ENCODE measurements around the gene QSOX1.
A peak's percentile ranks its signal among the peaks of the same experiment; 100 is the strongest.

QSOX1 gene

GRCh38 chr1:180193141-180194047, 38.7 kb downstream of the QSOX1 start:
- no peak for DNase-seq

- no peak for DNase-seq
Observed at GRCh38 chr1:180194048-180194425, 39.4 kb downstream of the QSOX1 start.

GRCh38 chr1:180194546-180195207, 40.0 kb downstream of the QSOX1 start:
- no peak for DNase-seq

GRCh38 chr1:180195401-180195800, 40.7 kb downstream of the QSOX1 start:
- DNase-seq: no peak

- DNase-seq: no peak
Observed at GRCh38 chr1:180195916-180196315, 41.2 kb downstream of the QSOX1 start.

GRCh38 chr1:180196436-180197003, 41.9 kb downstream of the QSOX1 start:
- DNase-seq: no peak

- DNase-seq: no peak
Observed at GRCh38 chr1:180197231-180197630, 42.6 kb downstream of the QSOX1 start.

GRCh38 chr1:180198196-180198595, 43.5 kb downstream of the QSOX1 start:
- DNase-seq: no peak

- no peak for DNase-seq
Observed at GRCh38 chr1:180198611-180199010, 43.9 kb downstream of the QSOX1 start.

- no peak for DNase-seq
Observed at GRCh38 chr1:180199018-180199417, 44.3 kb downstream of the QSOX1 start.

- no peak for DNase-seq
Observed at GRCh38 chr1:180201451-180202200, 47.0 kb downstream of the QSOX1 start.

- peak; percentile 12 for DNase-seq
Observed at GRCh38 chr1:180202588-180202987, 47.9 kb downstream of the QSOX1 start.

GRCh38 chr1:180204231-180204630, 49.6 kb downstream of the QSOX1 start:
- DNase-seq: no peak

GRCh38 chr1:180206581-180206980, 51.9 kb downstream of the QSOX1 start:
- DNase-seq: no peak

GRCh38 chr1:180208264-180208663, 53.6 kb downstream of the QSOX1 start:
- DNase-seq: peak; percentile 46

- no peak for DNase-seq
Observed at GRCh38 chr1:180210008-180210620, 55.4 kb downstream of the QSOX1 start.

- no peak for DNase-seq
Observed at GRCh38 chr1:180211156-180211859, 56.6 kb downstream of the QSOX1 start.

GRCh38 chr1:180211860-180212229, 57.2 kb downstream of the QSOX1 start:
- DNase-seq: peak; percentile 24

GRCh38 chr1:180213401-180214170, 58.9 kb downstream of the QSOX1 start:
- DNase-seq: no peak

- no peak for DNase-seq
Observed at GRCh38 chr1:180215856-180216625, 61.4 kb downstream of the QSOX1 start.

GRCh38 chr1:180217006-180217405, 62.3 kb downstream of the QSOX1 start:
- DNase-seq: no peak

Data from MV-4-11 (cell line).